Measurements from ENCODE around the gene PIK3C2G.
"Not testable (repeated sequence)": the region's sequence is repeated elsewhere in the genome, so short reads cannot be mapped to it uniquely, and the experiment has no call there.

DNA sequence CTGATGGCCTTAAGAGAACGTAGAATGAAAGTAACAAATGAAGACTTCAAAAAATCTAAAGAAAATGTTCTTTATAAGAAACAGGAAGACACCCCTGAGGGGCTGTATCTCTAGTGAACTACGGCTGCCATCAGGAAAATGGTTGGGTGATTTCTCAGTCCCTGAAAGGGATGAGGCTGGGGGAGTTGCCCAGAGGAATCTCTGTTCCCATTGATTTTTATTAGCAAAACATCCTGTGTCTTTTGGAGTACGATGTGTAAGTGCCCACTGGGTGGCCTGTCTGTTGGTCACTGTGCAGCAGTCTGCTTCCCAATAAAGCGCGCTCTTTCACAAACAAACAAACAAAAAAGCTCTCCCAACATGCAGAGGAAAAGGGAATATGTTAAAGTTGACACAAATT lies 432.7 kb downstream of the PIK3C2G start:
- TF ChIP-seq, protein P1, sequence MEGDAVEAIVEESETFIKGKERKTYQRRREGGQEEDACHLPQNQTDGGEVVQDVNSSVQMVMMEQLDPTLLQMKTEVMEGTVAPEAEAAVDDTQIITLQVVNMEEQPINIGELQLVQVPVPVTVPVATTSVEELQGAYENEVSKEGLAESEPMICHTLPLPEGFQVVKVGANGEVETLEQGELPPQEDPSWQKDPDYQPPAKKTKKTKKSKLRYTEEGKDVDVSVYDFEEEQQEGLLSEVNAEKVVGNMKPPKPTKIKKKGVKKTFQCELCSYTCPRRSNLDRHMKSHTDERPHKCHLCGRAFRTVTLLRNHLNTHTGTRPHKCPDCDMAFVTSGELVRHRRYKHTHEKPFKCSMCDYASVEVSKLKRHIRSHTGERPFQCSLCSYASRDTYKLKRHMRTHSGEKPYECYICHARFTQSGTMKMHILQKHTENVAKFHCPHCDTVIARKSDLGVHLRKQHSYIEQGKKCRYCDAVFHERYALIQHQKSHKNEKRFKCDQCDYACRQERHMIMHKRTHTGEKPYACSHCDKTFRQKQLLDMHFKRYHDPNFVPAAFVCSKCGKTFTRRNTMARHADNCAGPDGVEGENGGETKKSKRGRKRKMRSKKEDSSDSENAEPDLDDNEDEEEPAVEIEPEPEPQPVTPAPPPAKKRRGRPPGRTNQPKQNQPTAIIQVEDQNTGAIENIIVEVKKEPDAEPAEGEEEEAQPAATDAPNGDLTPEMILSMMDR (IDR thresholded peaks at IDR 0.05): not testable (repeated sequence)
- not testable (repeated sequence) for TF ChIP-seq POLR2AphosphoS5 (IDR thresholded peaks at IDR 0.05; ENCODE audit: low read depth, low read length); TCF7L2 (IDR thresholded peaks at IDR 0.05; ENCODE audit: low read depth, low read length); SIN3A (IDR thresholded peaks at IDR 0.05; ENCODE audit: borderline replicate concordance, insufficient read depth, low read depth, low read length)
- TF ChIP-seq, protein P2, sequence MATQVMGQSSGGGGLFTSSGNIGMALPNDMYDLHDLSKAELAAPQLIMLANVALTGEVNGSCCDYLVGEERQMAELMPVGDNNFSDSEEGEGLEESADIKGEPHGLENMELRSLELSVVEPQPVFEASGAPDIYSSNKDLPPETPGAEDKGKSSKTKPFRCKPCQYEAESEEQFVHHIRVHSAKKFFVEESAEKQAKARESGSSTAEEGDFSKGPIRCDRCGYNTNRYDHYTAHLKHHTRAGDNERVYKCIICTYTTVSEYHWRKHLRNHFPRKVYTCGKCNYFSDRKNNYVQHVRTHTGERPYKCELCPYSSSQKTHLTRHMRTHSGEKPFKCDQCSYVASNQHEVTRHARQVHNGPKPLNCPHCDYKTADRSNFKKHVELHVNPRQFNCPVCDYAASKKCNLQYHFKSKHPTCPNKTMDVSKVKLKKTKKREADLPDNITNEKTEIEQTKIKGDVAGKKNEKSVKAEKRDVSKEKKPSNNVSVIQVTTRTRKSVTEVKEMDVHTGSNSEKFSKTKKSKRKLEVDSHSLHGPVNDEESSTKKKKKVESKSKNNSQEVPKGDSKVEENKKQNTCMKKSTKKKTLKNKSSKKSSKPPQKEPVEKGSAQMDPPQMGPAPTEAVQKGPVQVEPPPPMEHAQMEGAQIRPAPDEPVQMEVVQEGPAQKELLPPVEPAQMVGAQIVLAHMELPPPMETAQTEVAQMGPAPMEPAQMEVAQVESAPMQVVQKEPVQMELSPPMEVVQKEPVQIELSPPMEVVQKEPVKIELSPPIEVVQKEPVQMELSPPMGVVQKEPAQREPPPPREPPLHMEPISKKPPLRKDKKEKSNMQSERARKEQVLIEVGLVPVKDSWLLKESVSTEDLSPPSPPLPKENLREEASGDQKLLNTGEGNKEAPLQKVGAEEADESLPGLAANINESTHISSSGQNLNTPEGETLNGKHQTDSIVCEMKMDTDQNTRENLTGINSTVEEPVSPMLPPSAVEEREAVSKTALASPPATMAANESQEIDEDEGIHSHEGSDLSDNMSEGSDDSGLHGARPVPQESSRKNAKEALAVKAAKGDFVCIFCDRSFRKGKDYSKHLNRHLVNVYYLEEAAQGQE (IDR thresholded peaks at IDR 0.05; ENCODE audit: insufficient read depth in 1 of 2, low read depth in 2 of 2, low read length in 1 of 2): not testable (repeated sequence)
